ENCODE data around the gene UXT. TPM values are rescaled to one million over a fixed set of nuclear protein-coding genes. Genes with fewer than 3 reads are reported as not detected.

Gene UXT
- total RNA-seq, 2 experiments from 2014 or later: 181 to 187 TPM

GRCh38 chrX:47664737-47665136 is 5.8 kb upstream of the UXT start:
- Mint-ChIP-seq H3K27ac (no peak overlapping the region), H3K27me3 (no peaks in the 10 kb centered on the region), H3K36me3 (ENCODE audit: low read depth) (peaks cover 3% of the 10 kb centered on the region), H3K4me3 (no peak overlapping the region), H3K9me3 (no peaks in the 10 kb centered on the region), H3K4me1 (peaks cover 12% of the 10 kb centered on the region)
- ChIA-PET CTCF (no interaction called here), POLR2A (no interaction called here)
- DNase-seq: no peak

DNA sequence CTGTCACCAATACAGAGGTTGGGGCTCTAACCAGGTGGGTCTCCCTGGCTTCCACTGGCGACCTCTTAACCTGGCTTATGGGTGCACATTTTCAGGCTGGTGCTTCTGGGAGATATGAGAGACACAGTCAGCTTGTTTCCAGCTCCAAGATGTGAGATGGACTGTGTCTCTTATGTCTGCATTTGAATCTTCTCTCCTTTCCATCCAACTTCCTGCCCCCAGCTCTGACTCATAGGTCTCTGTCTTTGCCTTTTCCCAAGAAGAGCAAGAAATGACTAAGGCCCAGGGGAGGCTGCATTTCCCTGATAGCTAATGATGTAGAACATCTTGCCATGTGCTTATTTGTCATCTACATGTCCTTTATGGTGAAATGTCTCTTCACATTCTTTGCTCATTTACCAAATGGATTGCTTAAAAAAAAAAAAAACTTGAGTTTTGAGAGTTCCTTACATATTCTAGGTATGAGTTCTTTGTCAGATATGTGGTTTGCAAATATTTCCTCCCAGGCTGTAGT is 3.2 kb upstream of the UXT start:
- ChIA-PET CTCF (interaction anchor here (0.7 to 1.0 kb wide), 2 partner anchors 20 to 64 kb away, joined by 3 to 6 read pairs; no protein-coding TSS in a partner anchor), POLR2A (no interaction called here)
- Mint-ChIP-seq H3K9me3 (peaks cover 3% of the 10 kb centered on the region), H3K27ac (peak overlapping the region; percentile 66), H3K36me3 (ENCODE audit: low read depth) (peaks cover 12% of the 10 kb centered on the region), H3K4me1 (peaks cover 21% of the 10 kb centered on the region), H3K4me3 (no peak overlapping the region), H3K27me3 (no peaks in the 10 kb centered on the region)
- no peak for DNase-seq

- no peak for DNase-seq
- ChIA-PET CTCF (no interaction called here), POLR2A (no interaction called here)
- H3K9me3 Mint-ChIP-seq: peaks cover 3% of the 10 kb centered on the region
- H3K36me3 Mint-ChIP-seq (ENCODE audit: low read depth): peaks cover 19% of the 10 kb centered on the region
- no peak overlapping the region for H3K27ac Mint-ChIP-seq
- peaks cover 27% of the 10 kb centered on the region for H3K4me1 Mint-ChIP-seq
- no peak overlapping the region for H3K4me3 Mint-ChIP-seq
- H3K27me3 Mint-ChIP-seq: no peaks in the 10 kb centered on the region
These were observed 2.6 kb upstream of the UXT start for GRCh38 chrX:47661539-47661938.

GRCh38 chrX:47659421-47659726 is 394 bp upstream of the UXT start:
- Mint-ChIP-seq H3K4me3 (peak overlapping the region; percentile 86), H3K4me1 (peaks cover 38% of the 10 kb centered on the region), H3K36me3 (ENCODE audit: low read depth) (peaks cover 34% of the 10 kb centered on the region), H3K9me3 (peaks cover 3% of the 10 kb centered on the region), H3K27ac (peak overlapping the region; percentile 99), H3K27me3 (no peaks in the 10 kb centered on the region)
- ChIA-PET POLR2A (no interaction called here), CTCF (interaction anchor here (0.6 kb wide), 1 partner anchor 180 kb away, joined by 4 read pairs; no protein-coding TSS in a partner anchor)
- DNase-seq: no peak

DNA sequence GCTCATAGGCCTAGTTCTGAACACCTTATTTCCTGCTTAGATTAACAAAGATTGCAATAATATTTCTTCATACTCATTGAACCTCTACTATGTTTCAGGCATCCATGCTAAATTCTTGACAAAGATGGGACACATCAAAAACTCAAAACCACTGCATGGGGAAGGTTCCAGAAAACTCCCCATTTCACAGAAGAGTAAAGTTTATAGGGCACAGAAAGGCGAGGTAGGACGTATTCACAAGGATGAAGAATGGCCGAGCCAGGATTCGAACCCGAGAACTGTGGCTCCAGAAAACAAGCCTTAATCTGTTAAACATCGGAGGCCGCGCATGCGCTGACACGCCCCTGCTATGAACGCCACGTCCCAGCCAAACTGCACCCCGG is 688 bp downstream of the UXT start:
- Mint-ChIP-seq H3K9me3 (peaks cover 3% of the 10 kb centered on the region), H3K27me3 (no peaks in the 10 kb centered on the region), H3K27ac (peak overlapping the region; percentile 99), H3K4me1 (peaks cover 41% of the 10 kb centered on the region), H3K36me3 (ENCODE audit: low read depth) (peaks cover 40% of the 10 kb centered on the region), H3K4me3 (peak overlapping the region; percentile 86)
- no peak for DNase-seq
- ChIA-PET POLR2A (no interaction called here), CTCF (no interaction called here)

DNA sequence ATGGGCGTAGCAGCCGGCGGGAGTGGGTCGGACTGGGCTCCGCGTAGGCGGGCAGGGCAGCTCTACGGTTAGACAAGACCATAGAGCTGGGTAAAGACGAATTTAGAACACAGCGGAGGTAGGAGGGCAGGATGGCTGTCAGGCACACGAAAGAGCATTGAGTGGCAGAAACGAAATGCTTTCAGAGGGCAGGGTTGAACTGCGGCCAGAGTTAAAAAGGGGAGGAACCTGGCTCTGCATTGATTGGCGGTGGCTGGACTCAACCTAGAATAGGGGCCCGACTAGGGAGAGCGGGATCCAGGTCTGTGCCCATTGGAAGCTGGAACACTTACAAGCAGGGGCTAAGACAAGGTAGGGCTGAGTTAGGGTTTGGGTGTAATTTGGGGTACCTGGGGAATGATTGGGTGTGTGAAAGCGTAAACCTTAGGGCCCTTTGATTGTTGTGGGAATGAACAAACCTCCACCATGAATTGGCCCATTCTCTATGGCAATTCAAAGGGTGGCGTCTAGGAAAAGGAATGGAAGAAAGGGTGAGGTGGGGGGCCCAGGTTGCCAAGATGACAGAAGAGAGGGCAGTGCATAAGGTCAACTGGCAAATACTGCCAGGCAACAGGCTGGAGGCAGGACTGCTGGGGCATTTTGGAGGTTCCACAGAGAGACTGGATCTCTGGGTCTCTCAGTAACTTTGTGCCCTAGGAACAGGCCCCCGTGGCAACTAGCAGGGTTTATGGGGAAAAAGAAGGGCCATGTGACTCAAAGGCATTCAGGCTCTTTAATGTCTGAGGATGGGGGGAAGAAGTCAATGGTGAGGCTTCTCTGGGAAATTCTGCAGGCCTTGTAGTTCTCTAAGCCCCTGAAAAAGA is 7.7 kb downstream of the UXT start:
- CTCF ChIA-PET: interaction anchor here (1.3 to 1.5 kb wide), 2 partner anchors 12 to 506 kb away, joined by 3 read pairs; partner anchors contain the start of genes NDUFB11 and RBM10
- Mint-ChIP-seq H3K4me1 (peaks cover 63% of the 10 kb centered on the region), H3K27ac (peak overlapping the region; percentile 94), H3K36me3 (ENCODE audit: low read depth) (peaks cover 62% of the 10 kb centered on the region), H3K9me3 (no peaks in the 10 kb centered on the region), H3K27me3 (no peaks in the 10 kb centered on the region), H3K4me3 (peak overlapping the region; percentile 90)
- POLR2A ChIA-PET: no interaction called here
- no peak for DNase-seq

- CTCF ChIA-PET: interaction anchor here (1.3 to 1.5 kb wide), 2 partner anchors 13 to 506 kb away, joined by 3 read pairs; partner anchors contain the start of genes NDUFB11 and RBM10
These were observed 8.6 kb downstream of the UXT start, which contains the start of gene ELK1 for GRCh38 chrX:47650164-47651042. ELK1 (minus strand) TSS chrX:47650563; CDS start chrX:47641441, 9,122 bp downstream.

DNA sequence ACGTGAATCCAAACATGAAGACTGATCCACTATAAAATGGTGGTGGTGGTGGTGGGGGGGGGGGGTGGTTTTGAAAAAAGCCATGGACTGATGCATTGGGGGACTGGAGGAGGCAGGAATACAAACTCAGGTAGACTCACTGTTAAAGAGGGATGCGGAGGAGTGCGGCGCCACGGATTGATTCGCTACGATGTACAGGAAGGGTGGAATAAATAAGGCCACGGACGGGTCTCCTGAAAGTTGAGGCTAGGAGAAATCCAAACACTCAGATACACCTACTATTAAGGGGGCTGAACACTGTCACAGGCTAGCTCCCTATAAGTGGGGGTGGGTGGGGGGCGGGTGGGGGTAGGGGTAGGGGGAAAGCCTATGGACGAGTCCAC is 9.2 kb downstream of the UXT start:
- CTCF ChIA-PET: interaction anchor here (1.5 kb wide), 1 partner anchor 14 kb away, joined by 3 read pairs; no protein-coding TSS in a partner anchor
- H3K4me1 Mint-ChIP-seq: peaks cover 66% of the 10 kb centered on the region
- POLR2A ChIA-PET: no interaction called here

More at GRCh38 chrX:47650164-47651042, 8.6 kb downstream of the UXT start, which contains the start of gene ELK1:
- Mint-ChIP-seq H3K36me3 (ENCODE audit: low read depth) (peaks cover 53% of the 10 kb centered on the region), H3K4me3 (peak within 1 kb of the TSS; percentile 90), H3K27ac (peak within 1 kb of the TSS; percentile 94), H3K4me1 (peaks cover 61% of the 10 kb centered on the region), H3K9me3 (no peaks in the 10 kb centered on the region), H3K27me3 (no peaks in the 10 kb centered on the region)
- POLR2A ChIA-PET: no interaction called here
- DNase-seq: peak; percentile 91

DNA sequence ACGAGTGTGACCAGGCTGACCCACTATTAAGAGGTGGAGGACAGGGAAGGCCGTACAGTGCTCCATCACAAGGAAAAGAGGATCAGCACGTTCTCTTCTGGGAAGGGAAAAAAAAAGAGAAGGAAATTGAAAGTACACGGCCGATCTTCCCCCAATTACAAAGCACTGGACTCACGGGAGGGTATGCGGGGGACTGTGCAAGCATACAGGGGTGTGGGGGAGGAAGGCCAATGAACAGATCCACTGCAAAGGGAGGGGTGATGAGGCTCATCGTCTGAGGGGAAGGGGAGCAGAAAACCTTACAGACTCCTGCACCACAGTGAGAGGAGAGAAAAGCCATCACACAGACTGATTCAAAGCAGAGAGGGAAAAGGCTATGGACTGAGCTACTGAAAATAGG is 9.7 kb downstream of the UXT start:
- peaks cover 71% of the 10 kb centered on the region for H3K4me1 Mint-ChIP-seq
- DNase-seq: no peak
- no peaks in the 10 kb centered on the region for H3K27me3 Mint-ChIP-seq
- ChIA-PET POLR2A (no interaction called here), CTCF (interaction anchor here (0.6 to 1.0 kb wide), 2 partner anchors 26 to 958 kb away, joined by 4 read pairs; no protein-coding TSS in a partner anchor)
- H3K4me3 Mint-ChIP-seq: peak overlapping the region; percentile 90
- H3K9me3 Mint-ChIP-seq: no peaks in the 10 kb centered on the region
- H3K36me3 Mint-ChIP-seq (ENCODE audit: low read depth): peaks cover 53% of the 10 kb centered on the region
- peak overlapping the region; percentile 94 for H3K27ac Mint-ChIP-seq

More for the DNA sequence above, 9.2 kb downstream of the UXT start:
- DNase-seq: no peak
- Mint-ChIP-seq H3K4me3 (peak overlapping the region; percentile 90), H3K27ac (peak overlapping the region; percentile 94), H3K36me3 (ENCODE audit: low read depth) (peaks cover 54% of the 10 kb centered on the region), H3K9me3 (no peaks in the 10 kb centered on the region), H3K27me3 (no peaks in the 10 kb centered on the region)

- H3K27ac Mint-ChIP-seq: peak overlapping the region; percentile 94
- peak; percentile 25 for DNase-seq
- ChIA-PET POLR2A (no interaction called here), CTCF (interaction anchor here (1.0 to 1.3 kb wide), 2 partner anchors 11 to 25 kb away, joined by 3 to 4 read pairs; no protein-coding TSS in a partner anchor)
- no peaks in the 10 kb centered on the region for H3K27me3 Mint-ChIP-seq
- peaks cover 55% of the 10 kb centered on the region for H3K36me3 Mint-ChIP-seq (ENCODE audit: low read depth)
- H3K9me3 Mint-ChIP-seq: no peaks in the 10 kb centered on the region
- peaks cover 75% of the 10 kb centered on the region for H3K4me1 Mint-ChIP-seq
- peak overlapping the region; percentile 90 for H3K4me3 Mint-ChIP-seq
These were observed 10.6 kb downstream of the UXT start for GRCh38 chrX:47648376-47648775.

DNA sequence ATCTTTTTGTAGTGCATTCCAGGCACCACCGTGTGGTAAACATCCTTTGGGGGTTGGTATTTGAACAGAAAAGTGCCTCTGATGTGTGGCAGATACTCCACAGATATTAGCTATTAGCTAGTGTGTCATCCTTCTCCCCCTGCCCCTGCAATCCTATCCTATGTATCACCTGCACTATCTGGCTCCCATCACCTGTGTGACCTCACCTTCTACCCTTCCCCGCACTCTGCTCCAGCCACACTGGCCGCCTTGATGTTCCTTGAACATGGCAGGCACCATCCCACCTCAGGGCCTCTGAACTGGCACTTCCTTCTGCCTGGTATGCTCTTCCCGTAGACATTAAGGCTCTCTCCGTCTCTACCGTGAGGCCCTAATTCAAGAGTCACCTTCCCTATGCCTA is 12.3 kb downstream of the UXT start:
- Mint-ChIP-seq H3K36me3 (ENCODE audit: low read depth) (peaks cover 41% of the 10 kb centered on the region), H3K9me3 (no peaks in the 10 kb centered on the region), H3K4me1 (peaks cover 64% of the 10 kb centered on the region), H3K4me3 (no peak overlapping the region), H3K27me3 (no peaks in the 10 kb centered on the region), H3K27ac (no peak overlapping the region)
- ChIA-PET POLR2A (no interaction called here), CTCF (no interaction called here)
- DNase-seq: no peak

- ChIA-PET POLR2A (no interaction called here), CTCF (interaction anchor here (0.9 kb wide), 1 partner anchor 477 kb away, joined by 4 read pairs; no protein-coding TSS in a partner anchor)
- Mint-ChIP-seq H3K4me3 (no peak overlapping the region), H3K9me3 (no peaks in the 10 kb centered on the region), H3K36me3 (ENCODE audit: low read depth) (peaks cover 43% of the 10 kb centered on the region), H3K27ac (no peak overlapping the region), H3K4me1 (peaks cover 53% of the 10 kb centered on the region), H3K27me3 (no peaks in the 10 kb centered on the region)
- DNase-seq: no peak
These were observed 13.4 kb downstream of the UXT start for GRCh38 chrX:47645530-47645929.
